Sigmoid colon (tissue), 3 donors: ENCODE results near the gene ANO9.
"Not testable (repeated sequence)": the region's sequence is repeated elsewhere in the genome, so short reads cannot be mapped to it uniquely, and the experiment has no call there.

Source experiments
- POLR2A ChIP-seq, 2 donors: fragments of 450-650 bp; IDR thresholded peaks; one replicate each; pipeline ENCODE4 v1.6.1; 2016; ENCODE audit warnings: antibody characterized with exemption in 2 of 2, mild to moderate bottlenecking in 2 of 2, moderate library complexity in 2 of 2
- TF ChIP-seq, protein P1 (sequence below), 4 experiments: fragments of 450-650 bp in 3 of 4; fragments of 200-600 bp in 1 of 4; IDR thresholded peaks; one replicate each; pipeline ENCODE4 v1.5.1; 2016 to 2019; ENCODE audit warnings: antibody characterized with exemption in 4 of 4, mild to moderate bottlenecking in 3 of 4, moderate library complexity in 2 of 4

DNA sequence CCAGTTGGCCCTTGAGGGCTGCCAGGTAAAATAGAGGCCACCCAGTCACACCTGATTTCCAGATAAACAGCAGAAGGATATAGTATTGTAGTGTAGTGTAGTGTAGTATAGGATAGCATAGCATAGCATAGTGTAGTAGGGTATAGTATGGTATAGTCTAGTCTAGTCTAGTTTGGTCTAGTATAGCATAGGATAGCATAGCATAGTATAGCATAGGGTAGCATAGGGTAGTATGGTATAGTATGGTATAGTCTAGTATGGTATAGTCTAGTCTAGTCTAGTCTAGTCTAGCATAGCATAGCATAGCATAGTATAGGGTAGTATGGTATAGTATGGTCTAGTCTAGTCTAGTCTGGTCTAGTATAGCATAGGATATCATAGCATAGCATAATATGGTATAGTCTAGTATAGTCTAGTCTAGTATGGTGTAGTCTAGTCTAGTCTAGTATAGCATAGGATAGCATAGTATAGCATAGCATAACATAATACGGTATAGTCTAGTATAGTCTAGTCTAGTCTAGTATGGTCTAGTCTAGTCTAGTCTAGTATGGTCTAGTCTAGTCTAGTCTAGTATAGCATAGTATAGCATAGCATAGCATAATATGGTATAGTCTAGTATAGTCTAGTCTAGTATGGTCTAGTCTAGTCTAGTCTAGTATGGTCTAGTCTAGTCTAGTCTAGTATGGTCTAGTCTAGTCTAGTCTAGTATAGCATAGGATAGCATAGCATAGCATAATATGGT is 6.6 kb downstream of the ANO9 start:
- TF ChIP-seq, protein P1, sequence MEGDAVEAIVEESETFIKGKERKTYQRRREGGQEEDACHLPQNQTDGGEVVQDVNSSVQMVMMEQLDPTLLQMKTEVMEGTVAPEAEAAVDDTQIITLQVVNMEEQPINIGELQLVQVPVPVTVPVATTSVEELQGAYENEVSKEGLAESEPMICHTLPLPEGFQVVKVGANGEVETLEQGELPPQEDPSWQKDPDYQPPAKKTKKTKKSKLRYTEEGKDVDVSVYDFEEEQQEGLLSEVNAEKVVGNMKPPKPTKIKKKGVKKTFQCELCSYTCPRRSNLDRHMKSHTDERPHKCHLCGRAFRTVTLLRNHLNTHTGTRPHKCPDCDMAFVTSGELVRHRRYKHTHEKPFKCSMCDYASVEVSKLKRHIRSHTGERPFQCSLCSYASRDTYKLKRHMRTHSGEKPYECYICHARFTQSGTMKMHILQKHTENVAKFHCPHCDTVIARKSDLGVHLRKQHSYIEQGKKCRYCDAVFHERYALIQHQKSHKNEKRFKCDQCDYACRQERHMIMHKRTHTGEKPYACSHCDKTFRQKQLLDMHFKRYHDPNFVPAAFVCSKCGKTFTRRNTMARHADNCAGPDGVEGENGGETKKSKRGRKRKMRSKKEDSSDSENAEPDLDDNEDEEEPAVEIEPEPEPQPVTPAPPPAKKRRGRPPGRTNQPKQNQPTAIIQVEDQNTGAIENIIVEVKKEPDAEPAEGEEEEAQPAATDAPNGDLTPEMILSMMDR (IDR thresholded peaks at IDR 0.05), result not testable (repeated sequence)
- TF ChIP-seq POLR2A (IDR thresholded peaks at IDR 0.05), result not testable (repeated sequence)
